Upper lobe of left lung (tissue), 4 donors: ENCODE measurements around the gene ARHGAP42.

Source experiments
- POLR2AphosphoS5 ChIP-seq, 2 donors: sonication (generic); formaldehyde crosslinking; IDR thresholded peaks; one replicate each; pipeline ENCODE4 v1.5.1; 2017; ENCODE audit warnings: antibody characterized with exemption in 2 of 2
- TF ChIP-seq, protein P1 (sequence below), 6 experiments: fragments of 450-650 bp in 4 of 6; fragments of 200-600 bp in 2 of 6; sonication (generic) in 2 of 6; IDR thresholded peaks; one replicate each; pipeline ENCODE4 v1.5.1; 2016 to 2019; ENCODE audit warnings: antibody characterized with exemption in 6 of 6

- TF ChIP-seq, protein P1, sequence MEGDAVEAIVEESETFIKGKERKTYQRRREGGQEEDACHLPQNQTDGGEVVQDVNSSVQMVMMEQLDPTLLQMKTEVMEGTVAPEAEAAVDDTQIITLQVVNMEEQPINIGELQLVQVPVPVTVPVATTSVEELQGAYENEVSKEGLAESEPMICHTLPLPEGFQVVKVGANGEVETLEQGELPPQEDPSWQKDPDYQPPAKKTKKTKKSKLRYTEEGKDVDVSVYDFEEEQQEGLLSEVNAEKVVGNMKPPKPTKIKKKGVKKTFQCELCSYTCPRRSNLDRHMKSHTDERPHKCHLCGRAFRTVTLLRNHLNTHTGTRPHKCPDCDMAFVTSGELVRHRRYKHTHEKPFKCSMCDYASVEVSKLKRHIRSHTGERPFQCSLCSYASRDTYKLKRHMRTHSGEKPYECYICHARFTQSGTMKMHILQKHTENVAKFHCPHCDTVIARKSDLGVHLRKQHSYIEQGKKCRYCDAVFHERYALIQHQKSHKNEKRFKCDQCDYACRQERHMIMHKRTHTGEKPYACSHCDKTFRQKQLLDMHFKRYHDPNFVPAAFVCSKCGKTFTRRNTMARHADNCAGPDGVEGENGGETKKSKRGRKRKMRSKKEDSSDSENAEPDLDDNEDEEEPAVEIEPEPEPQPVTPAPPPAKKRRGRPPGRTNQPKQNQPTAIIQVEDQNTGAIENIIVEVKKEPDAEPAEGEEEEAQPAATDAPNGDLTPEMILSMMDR (IDR thresholded peaks at IDR 0.05), result no peak
- TF ChIP-seq POLR2AphosphoS5 (IDR thresholded peaks at IDR 0.05), result no peak
Observed at GRCh38 chr11:100949443-100949842, 262.4 kb downstream of the ARHGAP42 start.
